Measurements from ENCODE around the gene KCNMA1.

KCNMA1 gene

GRCh38 chr10:77163670-77164348, 473.8 kb downstream of the KCNMA1 start:
- DNase-seq: no peak

GRCh38 chr10:77162697-77163096, 474.9 kb downstream of the KCNMA1 start:
- DNase-seq: no peak

GRCh38 chr10:77160679-77161078, 476.9 kb downstream of the KCNMA1 start:
- DNase-seq: no peak

- no peak for DNase-seq
These were observed 478.0 kb downstream of the KCNMA1 start for GRCh38 chr10:77159538-77160110.

- no peak for DNase-seq
These were observed 478.9 kb downstream of the KCNMA1 start for GRCh38 chr10:77158666-77159065.

GRCh38 chr10:77157248-77158019, 480.2 kb downstream of the KCNMA1 start:
- no peak for DNase-seq

- no peak for DNase-seq
These were observed 481.2 kb downstream of the KCNMA1 start for GRCh38 chr10:77156406-77156879.

GRCh38 chr10:77152256-77152655, 485.4 kb downstream of the KCNMA1 start:
- no peak for DNase-seq

- no peak for DNase-seq
These were observed 486.2 kb downstream of the KCNMA1 start for GRCh38 chr10:77151408-77151807.

- no peak for DNase-seq
These were observed 487.9 kb downstream of the KCNMA1 start for GRCh38 chr10:77149706-77150105.

- DNase-seq: no peak
These were observed 488.6 kb downstream of the KCNMA1 start for GRCh38 chr10:77149001-77149400.

GRCh38 chr10:77147871-77148270, 489.7 kb downstream of the KCNMA1 start:
- no peak for DNase-seq

GRCh38 chr10:77146712-77147336, 490.8 kb downstream of the KCNMA1 start:
- DNase-seq: no peak

GRCh38 chr10:77144656-77145055, 493.0 kb downstream of the KCNMA1 start:
- no peak for DNase-seq

- no peak for DNase-seq
These were observed 498.1 kb downstream of the KCNMA1 start for GRCh38 chr10:77139252-77140160.

GRCh38 chr10:77138541-77138940, 499.1 kb downstream of the KCNMA1 start:
- no peak for DNase-seq

GRCh38 chr10:77135555-77135954, 502.1 kb downstream of the KCNMA1 start:
- DNase-seq: no peak

- no peak for DNase-seq
These were observed 506.4 kb downstream of the KCNMA1 start for GRCh38 chr10:77131214-77131613.

- DNase-seq: no peak
These were observed 510.4 kb downstream of the KCNMA1 start for GRCh38 chr10:77127243-77127642.

- no peak for DNase-seq
These were observed 512.4 kb downstream of the KCNMA1 start for GRCh38 chr10:77125231-77125630.

GRCh38 chr10:77123330-77123729, 514.3 kb downstream of the KCNMA1 start:
- no peak for DNase-seq

- no peak for DNase-seq
These were observed 515.8 kb downstream of the KCNMA1 start for GRCh38 chr10:77121829-77122228.

Data from activated T-cell treated with anti-CD3 and anti-CD28 coated beads for 4 hours (primary cell).